Measurements from ENCODE around the gene UMODL1. TPM values are rescaled to one million over a fixed set of nuclear protein-coding genes. Genes with fewer than 3 reads are reported as not detected.
A peak's percentile ranks its signal among the peaks of the same experiment; 100 is the strongest.

UMODL1 gene
- total RNA-seq, 4 donors from 2014 or later, result not detected

DNA sequence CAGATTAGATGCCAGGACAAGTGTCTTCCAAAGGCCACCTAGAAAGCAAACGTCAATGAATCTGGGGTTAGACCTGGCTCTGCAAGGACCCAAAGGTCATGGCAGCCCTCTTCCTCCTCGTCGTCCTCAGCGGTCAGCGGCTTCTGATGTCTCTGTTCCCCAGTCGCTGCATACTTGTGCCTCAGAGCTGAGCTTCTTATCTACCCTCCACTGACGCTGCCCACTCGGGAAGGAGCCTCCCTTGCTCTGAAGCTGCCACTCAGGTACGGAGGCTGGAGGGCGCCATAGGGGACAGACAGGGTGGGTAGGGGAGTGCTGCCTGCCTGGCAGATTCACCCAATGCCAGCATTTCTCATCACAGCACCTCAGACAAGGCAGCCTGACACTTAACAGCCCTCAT, 11.4 kb upstream of the UMODL1 start:
- peaks cover 0 to 30% (median 14%) of the 10 kb centered on the region in 4 donors for H3K4me1 ChIP-seq
- no peak overlapping the region for H3K27ac ChIP-seq
- H3K27me3 ChIP-seq, result peaks cover 0 to 27% of the 10 kb centered on the region in 2 donors
- H3K4me3 ChIP-seq, result no peak overlapping the region
- TF ChIP-seq POLR2A (IDR thresholded peaks at IDR 0.05), result no peak
- TF ChIP-seq, protein P1, sequence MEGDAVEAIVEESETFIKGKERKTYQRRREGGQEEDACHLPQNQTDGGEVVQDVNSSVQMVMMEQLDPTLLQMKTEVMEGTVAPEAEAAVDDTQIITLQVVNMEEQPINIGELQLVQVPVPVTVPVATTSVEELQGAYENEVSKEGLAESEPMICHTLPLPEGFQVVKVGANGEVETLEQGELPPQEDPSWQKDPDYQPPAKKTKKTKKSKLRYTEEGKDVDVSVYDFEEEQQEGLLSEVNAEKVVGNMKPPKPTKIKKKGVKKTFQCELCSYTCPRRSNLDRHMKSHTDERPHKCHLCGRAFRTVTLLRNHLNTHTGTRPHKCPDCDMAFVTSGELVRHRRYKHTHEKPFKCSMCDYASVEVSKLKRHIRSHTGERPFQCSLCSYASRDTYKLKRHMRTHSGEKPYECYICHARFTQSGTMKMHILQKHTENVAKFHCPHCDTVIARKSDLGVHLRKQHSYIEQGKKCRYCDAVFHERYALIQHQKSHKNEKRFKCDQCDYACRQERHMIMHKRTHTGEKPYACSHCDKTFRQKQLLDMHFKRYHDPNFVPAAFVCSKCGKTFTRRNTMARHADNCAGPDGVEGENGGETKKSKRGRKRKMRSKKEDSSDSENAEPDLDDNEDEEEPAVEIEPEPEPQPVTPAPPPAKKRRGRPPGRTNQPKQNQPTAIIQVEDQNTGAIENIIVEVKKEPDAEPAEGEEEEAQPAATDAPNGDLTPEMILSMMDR (IDR thresholded peaks at IDR 0.05), result no peak
- H3K36me3 ChIP-seq, result no peaks in the 10 kb centered on the region
- no peak for DNase-seq (ENCODE audit: low spot score in 2 of 2)
- H3K9me3 ChIP-seq, result no peaks in the 10 kb centered on the region
- 85 to 92% methylated on average over 9 to 10 of the region's 10 CpGs for WGBS, 2 donors

DNA sequence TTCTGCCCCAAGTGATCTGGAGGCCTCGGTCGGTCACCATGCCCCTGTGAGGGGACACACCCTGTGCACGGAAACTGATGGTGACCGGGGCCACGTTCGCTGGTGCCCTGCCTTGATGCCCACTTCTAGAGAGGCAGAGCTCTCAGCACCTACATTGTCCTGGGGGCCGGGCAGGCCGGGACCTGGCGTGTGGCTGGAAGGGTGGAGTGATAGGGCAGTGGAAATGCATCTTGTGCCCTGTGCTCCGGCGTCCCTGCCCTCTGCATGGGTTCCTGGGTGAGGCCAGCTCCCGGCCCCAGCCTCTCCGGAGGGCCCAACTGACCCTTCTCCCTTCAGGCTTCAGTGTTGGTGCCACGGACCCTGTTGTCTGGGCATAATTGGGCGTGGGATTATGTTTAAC, 11.0 kb upstream of the UMODL1 start:
- Histone ChIP-seq H3K4me1 (peaks cover 0 to 30% (median 14%) of the 10 kb centered on the region in 4 donors), H3K9me3 (no peaks in the 10 kb centered on the region), H3K4me3 (no peak overlapping the region), H3K36me3 (no peaks in the 10 kb centered on the region), H3K27me3 (peaks cover 0 to 31% of the 10 kb centered on the region in 2 donors), H3K27ac (no peak overlapping the region)
- 93 to 96% methylated on average over 15 of the region's 15 CpGs for WGBS, 2 donors
- TF ChIP-seq, protein P1 (IDR thresholded peaks at IDR 0.05), result no peak
- no peak for TF ChIP-seq POLR2A (IDR thresholded peaks at IDR 0.05)
- no peak for TF ChIP-seq EP300 (IDR thresholded peaks at IDR 0.05)
- DNase-seq (ENCODE audit: low spot score in 2 of 2), result no peak

DNA sequence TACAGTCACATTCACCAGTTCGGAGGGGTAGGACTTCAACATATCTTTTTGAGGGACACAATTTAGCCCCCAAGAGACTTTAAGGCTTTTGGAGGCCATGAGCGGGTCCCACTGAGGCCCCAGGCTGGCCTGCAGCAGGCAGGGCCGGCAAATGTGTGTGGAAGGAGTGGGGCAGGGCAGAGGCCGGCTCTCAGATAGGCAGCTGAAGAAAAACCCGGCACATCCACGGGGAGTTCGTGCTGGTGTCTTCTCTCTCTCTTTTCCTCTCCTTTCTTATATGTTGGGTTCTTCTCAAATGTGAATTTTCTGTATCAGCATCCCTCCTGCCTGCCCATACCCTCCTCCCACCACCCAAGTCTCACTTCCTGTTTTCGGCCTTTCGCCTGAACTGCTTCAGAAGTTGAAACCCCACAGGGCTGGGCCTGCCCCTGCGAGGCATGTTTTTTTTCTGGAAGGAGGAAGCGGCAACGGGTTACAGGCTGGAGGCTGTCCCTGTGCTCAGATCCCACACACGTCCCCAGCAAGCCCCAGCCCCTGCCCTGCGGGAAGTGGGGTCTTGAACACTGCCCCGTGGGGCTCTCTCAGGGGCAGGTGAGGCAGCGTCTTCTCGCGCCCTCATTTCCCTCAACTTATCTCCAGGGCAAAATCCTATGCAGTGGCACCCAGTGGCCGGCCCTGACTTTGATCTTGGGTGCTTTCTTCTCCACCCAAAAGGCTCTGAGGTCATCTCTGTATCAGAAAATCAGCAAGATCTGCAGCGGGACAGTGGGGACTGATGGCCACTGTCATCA, 9.7 kb upstream of the UMODL1 start:
- peaks cover 0 to 39% of the 10 kb centered on the region in 2 donors for H3K27me3 ChIP-seq
- no peak for DNase-seq (ENCODE audit: low spot score in 2 of 2)
- no peaks in the 10 kb centered on the region for H3K9me3 ChIP-seq
- peaks cover 0 to 30% (median 14%) of the 10 kb centered on the region in 4 donors for H3K4me1 ChIP-seq
- peak overlapping the region in 1 of 4 donors; percentile 65 for H3K27ac ChIP-seq
- TF ChIP-seq EP300 (IDR thresholded peaks at IDR 0.05) (no peak), POLR2A (IDR thresholded peaks at IDR 0.05) (no peak)
- TF ChIP-seq, protein P1 (IDR thresholded peaks at IDR 0.05), result no peak
- 72 to 83% methylated on average over 20 of the region's 20 CpGs for WGBS, 2 donors
- no peaks in the 10 kb centered on the region for H3K36me3 ChIP-seq
- no peak overlapping the region for H3K4me3 ChIP-seq

DNA sequence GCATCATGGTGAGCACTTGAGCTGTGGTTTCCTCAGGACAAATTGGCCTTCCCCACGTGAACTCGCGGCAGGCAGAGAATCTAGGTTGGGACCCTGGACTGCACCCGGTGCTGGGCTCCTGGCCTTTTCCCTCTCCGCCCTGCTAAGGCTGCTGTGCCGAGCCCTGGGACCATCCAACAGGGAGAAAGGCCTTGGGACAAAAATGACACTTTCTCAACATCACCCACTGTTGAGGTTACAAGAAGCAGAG, 9.2 kb upstream of the UMODL1 start:
- 75 to 83% methylated on average over 6 of the region's 6 CpGs for WGBS, 2 donors
- H3K27me3 ChIP-seq, result peaks cover 0 to 39% of the 10 kb centered on the region in 2 donors
- H3K36me3 ChIP-seq, result no peaks in the 10 kb centered on the region
- no peak for DNase-seq (ENCODE audit: low spot score in 2 of 2)
- H3K27ac ChIP-seq, result peak overlapping the region in 1 of 4 donors; percentile 65
- H3K9me3 ChIP-seq, result no peaks in the 10 kb centered on the region
- no peak for TF ChIP-seq POLR2A (IDR thresholded peaks at IDR 0.05)
- TF ChIP-seq EP300 (IDR thresholded peaks at IDR 0.05), result no peak
- TF ChIP-seq, protein P1 (IDR thresholded peaks at IDR 0.05), result no peak
- H3K4me1 ChIP-seq, result peaks cover 0 to 25% (median 13%) of the 10 kb centered on the region in 4 donors
- H3K4me3 ChIP-seq, result no peak overlapping the region

DNA sequence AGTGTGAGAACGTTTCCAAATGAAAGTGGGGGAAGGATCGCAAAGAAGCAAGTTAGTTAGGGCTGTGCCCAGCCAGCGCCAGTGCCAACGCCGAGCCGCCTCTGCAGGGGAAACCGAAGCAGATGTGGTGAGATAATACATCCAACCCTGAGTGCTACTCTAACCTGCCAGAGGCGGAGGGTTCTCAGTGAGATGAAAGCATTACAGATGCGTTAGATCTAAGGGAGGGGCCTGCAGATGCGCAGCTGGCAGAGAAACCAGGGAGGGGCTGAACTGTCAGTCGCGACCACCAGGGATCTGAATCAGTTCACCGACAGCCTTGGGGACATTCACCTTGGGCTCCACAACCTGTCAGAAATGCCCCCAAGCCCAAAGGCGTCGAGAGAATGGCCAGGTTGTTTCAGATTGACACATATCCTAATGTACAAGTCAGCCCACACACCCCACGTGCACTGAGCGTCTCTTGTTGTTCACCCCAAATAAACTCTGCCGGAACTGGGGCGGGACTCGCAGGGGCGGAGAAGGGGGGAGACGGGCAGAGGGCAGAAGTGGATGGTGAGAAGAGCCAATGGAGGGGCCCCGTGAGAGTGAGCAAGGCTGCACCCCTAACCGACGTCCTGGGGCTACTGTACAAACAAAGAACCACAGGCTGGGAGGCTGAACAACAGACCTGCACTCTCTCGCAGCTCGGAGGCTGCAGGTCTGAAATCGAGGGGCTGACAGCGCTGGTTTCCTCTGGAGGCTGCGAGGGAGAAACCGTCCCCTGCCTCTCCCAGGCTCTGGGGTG, 8.7 kb upstream of the UMODL1 start:
- Histone ChIP-seq H3K36me3 (no peaks in the 10 kb centered on the region), H3K4me1 (peaks cover 0 to 19% (median 11%) of the 10 kb centered on the region in 4 donors), H3K27ac (peak overlapping the region in 1 of 4 donors; percentile 65), H3K9me3 (no peaks in the 10 kb centered on the region), H3K4me3 (peak overlapping the region in 1 of 4 donors; percentile 40), H3K27me3 (peaks cover 0 to 39% of the 10 kb centered on the region in 2 donors)
- TF ChIP-seq, protein P1 (IDR thresholded peaks at IDR 0.05), result no peak
- TF ChIP-seq POLR2A (IDR thresholded peaks at IDR 0.05) (no peak), EP300 (IDR thresholded peaks at IDR 0.05) (no peak)
- DNase-seq (ENCODE audit: low spot score in 2 of 2), result no peak
- WGBS, 2 donors, result 59 to 61% methylated on average over 24 to 31 of the region's 31 CpGs

All from tibial nerve (tissue), 4 donors.